ENCODE measurements around the gene PPFIBP2.

PPFIBP2 gene

DNA sequence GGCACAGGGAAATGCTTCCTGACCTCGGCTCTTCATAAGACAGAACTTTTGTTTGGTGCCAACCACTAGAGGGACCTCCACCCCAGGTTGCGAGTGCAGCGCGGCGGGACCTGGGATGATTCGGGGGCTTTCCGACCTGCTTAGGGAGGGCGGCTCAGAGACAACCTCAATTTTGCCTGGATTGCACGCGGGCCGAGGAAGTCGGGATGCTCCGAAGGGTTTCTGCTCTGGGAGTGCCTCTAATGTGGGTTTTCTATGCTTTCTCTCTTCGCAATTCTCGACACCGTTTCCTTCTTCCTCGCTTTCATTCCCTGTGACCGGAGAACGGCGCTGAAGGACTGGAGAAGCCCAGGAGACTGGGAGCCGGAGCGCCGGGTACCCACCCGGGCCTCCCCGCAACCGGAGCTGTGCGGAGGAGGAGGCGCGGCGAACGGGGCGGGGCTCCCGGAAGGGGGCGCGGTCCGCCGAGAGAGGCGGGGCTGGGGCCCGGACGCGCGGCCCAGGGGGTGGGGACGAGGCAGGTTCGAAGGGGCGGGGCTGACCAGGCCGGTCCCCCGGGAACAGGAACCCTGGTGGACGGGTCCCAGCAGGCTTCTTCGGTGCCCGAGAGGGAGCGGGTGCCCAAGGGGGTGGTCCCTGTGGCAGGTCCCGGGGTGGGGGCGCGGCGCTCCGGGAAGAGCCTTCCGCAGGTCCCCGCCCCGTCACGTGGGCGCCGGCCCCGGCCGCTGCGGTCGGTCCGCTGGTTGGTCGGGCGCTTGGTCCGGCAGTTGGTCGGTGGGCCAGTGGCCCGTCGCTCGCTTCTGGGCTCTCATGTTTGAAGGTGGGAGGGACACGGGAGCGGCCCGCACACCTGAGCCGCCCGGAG is at the start of gene PPFIBP2:
TSS of gene PPFIBP2 (plus strand) at position 766 of the 865 bp plus-strand sequence. CDS start 35,477 bp downstream, outside the sequence.
- peak; percentile 63 for DNase-seq

GRCh38 chr11:7467652-7468051 is 46.1 kb upstream of the PPFIBP2 start:
- DNase-seq: no peak

DNA sequence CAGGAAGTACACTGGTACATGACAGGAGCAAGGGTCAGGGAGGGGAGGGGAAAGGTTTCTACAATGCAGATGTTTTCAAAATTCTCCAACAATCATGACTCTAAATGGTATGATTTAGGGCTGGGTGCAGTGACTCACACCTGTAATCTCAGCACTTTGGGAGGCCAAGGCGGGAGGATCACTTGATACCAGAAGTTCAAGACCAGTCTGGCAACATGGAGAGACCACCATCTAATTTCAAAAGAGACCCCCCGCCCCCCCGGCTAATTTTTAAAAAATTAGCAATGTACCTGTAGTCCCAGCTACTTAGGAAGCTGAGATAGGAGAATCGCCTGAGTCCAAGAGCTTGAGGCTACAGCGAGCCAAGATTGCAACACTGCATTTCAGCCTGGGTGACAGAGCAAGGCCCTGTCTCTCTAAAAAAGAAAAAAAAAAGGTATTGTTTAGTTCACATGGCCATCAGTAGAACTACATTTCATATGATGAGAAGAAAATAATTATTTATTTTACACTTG is 44.4 kb upstream of the PPFIBP2 start:
- DNase-seq: no peak

DNA sequence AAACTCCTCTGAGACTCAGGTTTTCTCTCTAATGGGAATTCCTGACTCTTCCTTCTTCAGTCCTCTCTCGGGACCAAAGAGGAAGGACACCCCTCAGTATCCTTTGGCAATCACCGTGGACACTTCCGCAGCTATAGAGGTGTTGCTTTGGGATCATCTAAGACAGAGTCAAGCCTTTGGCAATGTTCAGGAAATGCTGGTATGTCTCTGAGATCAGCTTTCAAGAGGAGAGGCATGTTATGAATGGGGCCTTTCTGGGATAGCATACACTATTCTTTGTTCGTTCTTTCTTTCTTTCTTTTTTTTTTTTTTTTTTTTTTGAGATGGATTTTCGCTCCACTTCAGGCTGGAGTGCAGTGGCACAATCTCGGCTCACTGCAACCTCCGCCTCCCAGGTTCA is 42.7 kb upstream of the PPFIBP2 start:
- no peak for DNase-seq

DNA sequence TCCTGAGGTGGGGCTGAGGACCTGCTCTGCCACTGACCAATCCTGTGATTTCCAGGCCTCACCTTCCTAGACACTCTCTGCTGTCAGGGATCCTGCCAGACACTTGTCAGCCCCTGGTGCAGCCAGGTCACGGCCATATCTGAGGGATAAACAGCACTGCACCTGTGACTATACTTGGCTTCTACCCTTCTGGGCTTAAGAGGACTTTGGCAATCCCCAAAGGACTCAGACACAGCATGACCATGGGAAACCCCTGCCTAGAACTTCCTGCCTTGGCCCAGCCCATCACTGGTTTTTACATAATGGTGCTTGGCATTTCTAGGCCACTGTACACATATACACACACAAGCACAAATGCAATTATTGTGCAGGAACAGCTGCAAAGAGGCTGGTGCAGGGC is 40.1 kb upstream of the PPFIBP2 start:
- no peak for DNase-seq

GRCh38 chr11:7480113-7480512 is 33.7 kb upstream of the PPFIBP2 start:
- DNase-seq: peak; percentile 27

DNA sequence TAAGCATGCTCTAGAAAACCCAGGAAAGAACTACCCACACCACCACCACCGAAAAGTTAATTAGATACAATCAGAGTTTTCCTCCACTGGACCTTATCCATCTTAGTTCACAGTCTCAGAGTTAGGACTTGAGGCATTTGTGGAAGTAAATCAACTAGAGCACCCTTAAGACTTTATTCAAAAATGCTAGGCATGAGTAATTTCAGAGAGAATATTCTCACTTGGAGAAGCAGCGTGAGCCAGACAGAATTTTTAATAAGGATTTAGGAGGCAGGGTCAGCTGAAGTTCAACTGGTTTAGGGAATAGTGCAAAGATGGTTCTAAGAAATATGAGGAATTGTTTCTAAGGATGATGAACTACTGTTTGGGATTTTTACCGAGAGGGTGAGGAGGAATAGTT is 29.7 kb upstream of the PPFIBP2 start:
- DNase-seq: no peak

DNA sequence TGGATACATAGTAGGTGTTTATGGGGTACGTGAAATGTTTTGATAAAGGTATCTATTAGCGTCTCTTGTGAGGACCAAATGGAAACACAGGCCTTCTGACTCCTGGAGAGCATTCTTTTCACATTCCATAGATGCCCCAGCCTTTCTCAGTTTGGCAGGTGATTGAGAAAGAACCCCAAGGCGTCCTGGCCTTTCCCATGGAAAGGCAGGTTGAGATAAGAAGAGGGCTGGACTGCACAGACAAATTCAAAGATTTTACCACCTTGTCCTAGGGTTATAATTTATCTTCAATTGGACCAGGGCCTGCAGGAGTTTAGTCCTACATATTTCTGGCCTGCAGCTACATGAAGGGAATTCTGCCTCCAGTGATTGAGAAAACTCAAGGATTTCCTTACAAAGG is 29.2 kb upstream of the PPFIBP2 start:
- peak; percentile 7 for DNase-seq

DNA sequence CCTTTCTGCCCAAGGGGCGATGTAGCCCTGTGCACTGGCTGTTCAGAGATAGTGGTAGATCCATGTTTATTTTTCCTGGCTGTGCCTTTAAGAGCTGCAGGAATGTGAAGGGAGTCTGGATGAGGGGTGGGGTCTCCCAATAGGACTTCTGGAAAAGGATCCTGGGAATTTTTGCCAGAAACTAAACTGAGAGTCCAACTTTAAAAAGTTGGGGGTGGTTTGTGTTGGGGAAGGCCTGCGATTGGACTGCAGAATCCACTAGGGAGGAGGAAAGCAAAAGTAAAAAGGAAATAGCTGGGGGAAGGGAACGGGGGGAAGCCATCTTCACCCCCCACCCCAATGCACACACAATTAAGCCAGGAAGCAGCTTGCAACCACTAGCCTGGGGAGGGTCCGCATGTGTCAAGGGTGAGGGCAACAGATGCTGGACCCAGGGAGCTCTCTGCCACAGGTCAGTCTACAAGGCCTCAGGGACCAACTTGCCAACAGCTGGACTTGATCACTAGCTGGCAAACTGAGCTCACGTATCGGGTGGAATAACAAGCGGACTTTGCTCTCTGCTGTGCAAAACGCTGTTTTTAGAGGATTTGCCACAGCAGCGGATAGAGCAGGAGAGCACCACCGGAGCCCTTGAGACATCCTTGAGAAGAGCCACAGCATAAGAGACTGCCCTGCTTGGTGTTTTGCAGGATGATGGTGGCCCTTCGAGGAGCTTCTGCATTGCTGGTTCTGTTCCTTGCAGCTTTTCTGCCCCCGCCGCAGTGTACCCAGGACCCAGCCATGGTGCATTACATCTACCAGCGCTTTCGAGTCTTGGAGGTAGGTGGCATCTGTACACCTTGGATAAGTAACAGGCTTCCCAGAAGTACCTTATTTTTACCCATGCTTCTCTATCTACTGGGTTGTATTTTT is 28.4 kb upstream of the PPFIBP2 start, which contains the start of gene OLFML1:
TSS of gene OLFML1 (plus strand) at position 321 of the 912 bp plus-strand sequence. CDS start at position 691, 370 bp downstream.
- DNase-seq: peak; percentile 73

- DNase-seq: no peak
Measured at GRCh38 chr11:7486098-7486780, 27.6 kb upstream of the PPFIBP2 start.

GRCh38 chr11:7486781-7487140 is 27.0 kb upstream of the PPFIBP2 start:
- peak; percentile 18 for DNase-seq

DNA sequence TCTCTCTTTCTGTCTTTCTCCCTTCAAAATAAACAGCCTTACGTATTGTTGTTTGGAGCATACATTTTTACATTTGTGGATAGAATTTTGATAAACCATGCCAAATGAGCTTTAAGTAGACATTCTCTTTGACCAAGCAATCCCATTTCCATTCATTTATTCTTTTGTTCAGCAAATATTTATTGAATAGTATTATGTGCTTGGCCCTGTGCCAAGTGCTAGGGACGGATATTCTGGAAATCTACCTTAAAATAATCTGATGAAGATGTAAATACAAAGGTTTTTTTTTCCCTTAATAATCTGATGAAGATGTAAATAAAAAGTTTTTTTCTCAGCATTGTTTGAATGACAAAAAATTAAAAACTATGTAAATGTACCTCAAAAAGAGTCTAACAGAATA is 26.4 kb upstream of the PPFIBP2 start:
- no peak for DNase-seq

- no peak for DNase-seq
Measured at GRCh38 chr11:7488681-7489080, 25.1 kb upstream of the PPFIBP2 start.

DNA sequence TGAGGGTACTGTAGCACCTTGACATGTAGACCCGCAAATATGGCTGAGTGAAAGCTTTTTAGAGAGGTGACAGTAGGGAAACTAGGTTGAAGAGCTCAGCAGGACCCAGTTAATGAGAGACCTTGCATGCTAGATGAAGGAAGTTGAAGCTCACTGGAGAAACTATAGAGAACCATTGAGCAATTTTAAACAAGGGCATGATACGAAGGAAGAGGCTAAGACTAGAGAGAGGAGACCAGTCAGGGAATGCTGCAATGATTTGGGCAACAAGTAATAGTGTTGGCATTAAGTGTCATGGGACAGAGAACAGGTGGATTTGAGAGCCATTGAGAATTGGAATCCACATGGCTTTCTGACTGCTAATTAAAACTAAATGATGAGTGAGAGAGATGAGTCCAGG is 24.4 kb upstream of the PPFIBP2 start:
- no peak for DNase-seq

DNA sequence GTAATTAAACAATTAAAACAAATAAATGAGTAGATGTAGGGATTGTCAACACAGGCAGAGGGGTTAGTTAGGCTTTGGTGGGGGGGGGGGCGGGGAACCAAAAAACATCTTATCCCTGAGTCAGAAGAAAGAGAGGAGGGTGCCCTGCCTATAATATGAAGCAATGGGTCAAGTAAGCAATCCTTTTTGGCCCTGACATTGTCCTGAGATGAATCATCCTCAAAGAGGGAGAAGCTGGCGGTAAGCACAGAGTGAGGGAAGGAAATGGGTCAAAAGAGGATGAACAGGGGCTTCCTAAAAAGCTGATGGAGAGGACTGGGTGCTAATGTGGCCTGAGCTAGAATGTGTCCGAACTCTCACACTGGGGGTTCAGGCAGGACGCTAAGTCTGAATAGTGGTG is 23.7 kb upstream of the PPFIBP2 start:
- DNase-seq: peak; percentile 62

GRCh38 chr11:7490535-7490934 is 23.3 kb upstream of the PPFIBP2 start:
- no peak for DNase-seq

GRCh38 chr11:7492253-7492652 is 21.5 kb upstream of the PPFIBP2 start:
- no peak for DNase-seq

DNA sequence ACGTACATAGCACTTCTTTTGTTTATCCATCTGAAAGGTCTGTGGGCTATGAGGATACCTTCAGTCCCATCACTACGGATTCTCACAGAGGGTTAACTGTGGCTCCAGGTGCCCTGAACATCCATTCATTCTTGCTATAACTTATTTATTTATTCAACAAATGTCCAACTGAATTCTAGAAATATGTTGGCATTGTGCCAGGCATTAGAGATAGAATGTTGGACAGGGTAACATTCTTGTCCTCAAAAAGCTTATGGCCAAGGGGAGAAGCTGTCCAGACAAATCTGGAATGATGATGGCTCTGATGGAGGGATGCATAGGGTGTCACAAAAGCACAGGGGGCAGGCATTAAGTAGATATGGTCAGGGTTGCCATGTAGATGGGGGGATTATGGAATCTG is 20.1 kb upstream of the PPFIBP2 start:
- DNase-seq: no peak

GRCh38 chr11:7494086-7494745 is 19.6 kb upstream of the PPFIBP2 start:
- DNase-seq: no peak

GRCh38 chr11:7495882-7496551 is 17.8 kb upstream of the PPFIBP2 start:
- DNase-seq: no peak

DNA sequence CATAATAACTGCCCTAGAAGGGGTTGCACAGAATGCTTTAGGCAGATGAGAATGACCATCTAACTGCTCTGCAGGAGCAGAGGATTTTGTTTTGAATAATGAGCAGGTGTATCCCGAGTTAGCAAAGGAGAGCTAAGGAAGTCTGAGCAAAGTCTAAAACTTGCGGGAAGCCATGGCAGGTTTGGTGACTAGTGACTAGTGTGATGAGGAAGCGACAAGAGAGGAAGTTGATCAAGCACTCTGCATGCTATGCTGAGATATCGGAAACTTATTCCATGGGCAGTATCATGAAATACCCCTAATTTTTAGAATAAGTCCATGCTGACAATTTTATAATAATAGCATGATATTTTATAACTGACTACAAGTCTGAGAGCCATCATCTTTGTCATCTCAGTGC is 15.6 kb upstream of the PPFIBP2 start:
- DNase-seq: no peak

GRCh38 chr11:7499081-7499480 is 14.7 kb upstream of the PPFIBP2 start:
- DNase-seq: no peak

Measured in fibroblast of skin of right quadriceps (primary cell).